Measurements from ENCODE around the gene SLC39A8.

Gene SLC39A8

DNA sequence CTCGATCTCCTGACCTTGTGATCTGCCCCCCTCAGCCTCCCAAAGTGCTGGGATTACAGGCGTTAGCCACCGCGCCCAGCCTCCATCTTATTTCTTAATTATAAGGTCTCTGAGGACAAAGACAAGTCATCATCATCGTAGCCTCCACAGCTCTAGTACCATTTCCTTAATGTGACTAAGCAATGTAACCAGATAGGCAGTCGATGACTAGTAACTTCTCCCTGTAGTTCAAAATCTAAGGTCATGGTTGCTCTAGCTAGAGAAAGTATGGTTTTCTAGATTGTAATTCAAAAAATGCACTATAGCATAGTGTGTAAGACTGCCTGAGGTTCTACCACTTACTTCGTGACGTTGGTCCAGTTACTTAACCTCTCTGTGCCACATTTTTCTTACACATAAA is 6.9 kb downstream of the SLC39A8 start:
- no peak for DNase-seq

DNA sequence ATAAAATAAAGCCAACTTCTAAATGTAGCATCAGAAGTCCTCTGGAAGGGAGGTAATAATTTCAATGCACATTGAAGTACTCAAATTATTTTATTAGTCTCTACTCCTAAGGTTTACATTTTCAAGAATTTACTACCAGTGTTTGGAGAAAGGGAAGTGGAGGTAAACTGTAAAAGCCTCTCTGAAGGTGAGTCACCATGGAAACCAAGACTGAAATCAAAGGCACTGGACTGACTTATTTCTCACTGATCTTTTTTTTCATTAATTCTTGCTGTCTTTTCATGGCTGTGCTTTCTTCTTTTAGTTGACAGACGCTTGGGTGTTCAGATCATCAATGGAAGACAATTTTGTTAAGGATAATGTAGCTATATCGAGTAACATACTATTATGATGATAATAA is 9.7 kb downstream of the SLC39A8 start:
- DNase-seq: no peak

DNA sequence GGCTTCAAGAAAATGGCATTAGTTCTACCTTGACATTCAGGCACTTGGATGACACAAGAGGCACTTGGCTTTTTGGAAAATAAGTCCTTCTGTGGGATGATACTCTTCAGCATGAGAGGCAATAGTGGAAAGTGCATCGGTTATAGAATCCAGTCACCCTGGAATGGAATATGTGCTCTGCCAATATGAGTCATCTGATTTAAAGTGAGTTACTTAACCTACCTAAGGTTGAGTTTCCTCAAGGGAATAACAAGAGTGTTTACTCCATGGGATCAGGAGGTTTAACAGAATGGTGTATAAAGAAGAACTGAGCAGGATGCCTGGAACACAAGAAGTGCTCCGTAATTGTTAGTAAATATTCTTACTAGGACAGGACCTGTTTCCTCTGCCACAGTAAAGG is 10.7 kb downstream of the SLC39A8 start:
- DNase-seq: no peak

DNA sequence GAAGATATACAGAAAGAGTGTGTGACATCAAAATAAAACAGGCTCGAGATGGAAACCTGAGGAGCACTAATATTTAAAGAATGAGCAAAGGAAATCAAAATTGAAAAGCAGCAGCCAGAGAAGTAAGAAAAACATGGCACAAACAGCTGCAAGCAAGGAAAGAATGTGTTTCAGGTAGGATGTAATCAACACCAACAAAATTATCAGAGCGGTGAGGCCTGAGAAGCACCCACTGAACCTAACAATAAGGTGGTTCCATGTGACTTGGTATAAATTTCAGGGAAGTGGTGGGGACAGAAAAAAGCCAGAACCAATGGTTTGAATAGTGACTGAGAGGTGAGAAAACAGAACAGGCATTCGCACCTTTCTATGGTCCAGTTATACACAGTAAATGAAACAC is 11.5 kb downstream of the SLC39A8 start:
- no peak for DNase-seq

DNA sequence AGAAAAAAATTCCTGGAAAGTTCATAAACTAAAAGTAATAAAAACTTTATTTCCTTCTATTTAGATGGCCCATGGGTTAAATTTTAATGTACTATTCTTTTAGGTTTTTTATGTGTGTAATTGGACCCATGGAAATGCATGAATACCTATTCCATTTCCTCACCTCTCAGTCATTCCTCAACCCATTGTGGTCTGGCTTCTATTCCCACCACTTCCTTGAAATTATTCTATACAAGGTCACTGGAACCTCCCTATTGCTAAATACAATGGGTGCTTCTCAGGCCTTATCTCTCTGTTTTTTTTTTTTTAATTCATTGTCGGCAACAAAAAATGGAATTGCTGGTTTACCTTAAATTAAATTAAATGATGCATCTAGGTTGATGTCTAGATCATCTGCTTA is 17.2 kb downstream of the SLC39A8 start:
- DNase-seq: no peak

DNA sequence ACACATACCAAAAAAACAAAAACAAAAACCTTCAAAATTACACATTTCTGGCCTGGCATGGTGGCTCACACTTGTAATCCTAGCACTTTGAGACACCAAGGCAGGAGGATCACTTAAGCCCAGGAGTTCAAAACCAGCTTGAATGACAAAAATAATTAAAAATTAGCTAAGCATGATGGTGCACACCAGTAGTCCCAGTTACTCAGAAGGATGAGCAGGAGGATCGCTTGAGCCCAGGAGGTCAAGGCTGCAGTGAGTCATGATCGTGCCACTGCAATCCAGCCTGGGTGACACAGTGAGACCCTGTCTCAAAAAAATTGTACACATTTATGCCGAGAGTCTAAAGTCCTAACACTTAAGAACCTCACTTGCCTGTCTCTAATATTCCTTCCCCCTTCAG is 18.3 kb downstream of the SLC39A8 start:
- no peak for DNase-seq

DNA sequence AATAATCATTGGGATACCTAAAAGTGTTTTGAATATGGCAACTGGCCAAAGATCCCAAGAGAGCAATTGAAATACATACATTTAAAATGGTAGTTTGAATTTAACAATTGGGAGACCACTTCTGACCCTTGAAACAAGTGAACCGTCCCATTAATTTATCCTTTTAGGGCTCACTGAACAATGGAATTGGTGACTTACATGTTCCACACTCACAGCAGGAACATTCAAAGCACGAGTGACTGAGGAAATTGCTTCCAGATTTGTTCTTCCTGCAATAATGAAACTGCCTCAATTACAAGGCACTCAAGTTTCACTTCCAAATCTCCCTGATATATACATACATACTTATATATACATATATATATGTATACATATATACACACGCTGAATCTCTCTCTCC is 20.6 kb downstream of the SLC39A8 start:
- DNase-seq: no peak

DNA sequence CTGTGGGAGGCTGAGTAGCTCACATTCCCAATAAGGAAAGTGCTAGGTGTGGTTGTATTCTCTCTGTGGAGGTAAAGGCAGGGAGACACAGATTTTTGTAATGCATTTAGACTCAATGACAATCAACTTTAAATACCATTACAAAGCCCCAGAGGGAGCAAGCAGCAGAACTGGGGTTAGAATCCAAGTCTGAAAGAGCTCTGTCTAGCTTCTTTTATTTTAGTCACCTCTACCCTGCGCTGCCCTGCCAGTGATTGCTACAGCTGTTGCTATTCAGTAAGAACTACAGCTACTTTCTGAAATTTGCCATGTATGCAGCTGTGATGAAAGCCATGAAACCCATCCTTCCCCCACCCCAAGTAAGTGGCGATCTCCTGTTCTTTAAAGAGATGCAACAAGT is 22.5 kb downstream of the SLC39A8 start:
- no peak for DNase-seq

DNA sequence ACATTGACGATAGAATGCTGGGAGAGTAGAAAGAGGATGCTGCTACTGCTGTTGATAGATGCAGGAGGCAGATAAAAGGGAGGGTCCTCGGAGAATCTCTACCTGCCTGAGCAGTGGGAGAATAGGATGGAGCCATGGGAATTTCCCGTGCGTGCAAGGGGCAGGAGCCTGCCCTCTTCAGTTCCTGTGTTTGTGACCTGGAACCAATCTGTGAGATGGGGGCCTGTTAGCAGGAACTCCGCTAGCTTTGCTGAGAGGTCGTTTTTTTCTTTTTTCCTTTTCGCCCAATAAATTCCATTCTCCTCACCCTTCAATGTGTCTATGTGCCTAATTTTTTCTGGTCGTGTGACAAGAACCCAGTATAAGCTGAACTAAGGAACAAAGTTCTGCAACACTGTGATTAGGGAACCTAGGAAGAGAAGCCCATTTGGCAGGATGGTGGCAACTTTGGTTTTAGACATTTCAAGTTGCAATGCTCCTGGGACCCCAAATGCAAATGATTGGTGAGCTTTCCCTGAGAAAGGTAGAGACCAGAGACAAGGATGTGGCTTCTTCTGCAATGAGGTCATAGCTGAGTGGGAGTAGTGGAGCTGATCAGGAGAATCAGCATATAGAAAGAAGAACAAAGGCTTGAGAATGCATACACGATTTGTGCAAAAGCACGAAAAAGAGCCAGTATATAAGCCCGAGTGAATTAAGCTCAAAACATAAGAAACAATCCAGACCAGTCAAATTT is 23.9 kb downstream of the SLC39A8 start:
- DNase-seq: no peak

DNA sequence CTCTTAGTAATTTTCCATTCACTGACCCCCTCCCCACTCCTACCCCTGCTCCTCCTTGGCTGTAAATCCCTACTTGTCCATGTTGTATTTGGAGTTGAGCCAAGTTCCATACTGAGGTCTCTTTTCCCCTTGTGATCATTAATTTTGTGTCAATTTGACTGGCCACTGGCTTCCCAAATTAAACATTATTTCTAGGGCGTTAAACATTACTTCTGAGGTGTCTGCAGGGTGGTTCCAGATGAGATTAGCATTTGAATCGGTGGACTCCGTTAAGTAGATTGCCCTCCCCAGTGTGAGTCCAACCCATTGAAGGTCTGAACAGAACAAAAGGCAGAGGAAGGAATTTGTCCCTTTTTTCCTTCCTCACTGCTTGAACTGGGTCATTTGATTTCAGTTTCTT is 25.7 kb downstream of the SLC39A8 start:
- no peak for DNase-seq

DNA sequence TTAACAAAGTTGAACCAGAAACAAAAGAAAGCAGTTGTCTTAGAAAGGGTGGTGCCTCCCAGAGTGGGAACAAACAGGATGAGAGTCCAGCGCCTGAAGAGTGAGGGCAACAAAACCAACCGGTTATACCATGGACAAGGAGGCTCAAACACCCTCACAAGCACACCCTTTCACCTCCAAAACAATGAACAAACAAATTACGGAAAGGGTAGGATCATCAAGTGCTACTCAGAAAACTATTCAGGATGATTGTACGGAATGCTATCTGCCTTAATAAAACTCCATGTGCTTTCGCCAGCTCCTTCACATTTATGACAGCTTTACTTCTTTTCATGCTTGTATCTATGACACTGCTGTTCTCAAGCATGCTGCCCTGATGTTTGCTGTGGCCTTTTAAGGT is 26.8 kb downstream of the SLC39A8 start:
- no peak for DNase-seq

DNA sequence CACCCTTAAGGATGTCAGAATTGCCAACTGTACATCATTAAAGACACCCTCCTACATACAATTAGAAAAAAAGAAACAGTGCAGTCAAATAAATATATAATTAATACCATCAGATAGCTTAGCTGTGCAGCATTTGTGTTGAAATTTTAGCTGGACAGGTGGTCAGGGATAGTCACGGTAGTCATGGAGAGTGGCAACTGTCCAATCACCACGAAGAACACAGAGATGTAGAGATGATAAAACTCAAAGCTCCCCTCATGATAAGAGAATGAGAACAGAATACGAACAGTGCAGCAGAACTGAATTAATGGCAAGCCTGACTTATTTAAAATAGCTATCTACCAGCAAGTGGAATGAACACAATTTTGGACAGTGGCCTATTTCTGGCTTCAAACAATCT is 27.2 kb downstream of the SLC39A8 start:
- no peak for DNase-seq

DNA sequence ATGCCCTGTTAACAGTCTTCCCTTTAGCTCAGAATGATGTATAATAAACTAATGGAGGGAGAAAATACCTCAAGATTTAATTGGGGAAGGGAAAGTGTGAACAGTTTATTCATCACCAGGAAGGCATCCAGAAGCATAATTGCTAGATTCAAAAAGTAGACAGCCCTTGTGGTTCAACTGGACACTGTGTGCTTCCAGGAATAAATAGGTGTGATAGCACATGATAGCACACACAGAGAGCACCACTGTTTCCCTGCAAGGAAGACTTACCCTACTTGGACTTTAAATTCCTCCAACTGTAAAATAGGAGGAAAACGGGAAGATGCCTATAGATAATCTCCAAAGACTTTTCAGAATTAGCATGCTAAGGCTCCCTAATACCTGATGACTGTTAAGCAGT is 27.8 kb downstream of the SLC39A8 start:
- DNase-seq: no peak

DNA sequence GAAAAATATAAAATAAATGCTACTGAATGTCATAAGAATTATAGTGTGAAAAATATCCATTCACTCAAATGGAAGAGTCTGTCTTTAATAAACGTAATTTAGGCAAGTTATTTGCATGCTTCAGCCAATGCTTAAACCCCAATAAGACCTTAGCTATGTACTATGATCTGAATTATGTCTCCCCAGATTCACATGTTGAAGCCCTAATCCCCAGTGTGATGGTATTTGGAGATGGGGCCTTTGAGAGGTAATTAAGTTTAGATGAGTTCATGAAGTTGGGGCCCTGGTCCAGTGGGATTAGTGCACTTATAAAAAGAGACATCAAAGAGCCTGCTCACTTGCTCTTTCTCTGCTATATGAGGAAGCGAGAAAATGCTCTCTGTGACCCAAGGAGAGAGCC is 28.7 kb downstream of the SLC39A8 start:
- no peak for DNase-seq

DNA sequence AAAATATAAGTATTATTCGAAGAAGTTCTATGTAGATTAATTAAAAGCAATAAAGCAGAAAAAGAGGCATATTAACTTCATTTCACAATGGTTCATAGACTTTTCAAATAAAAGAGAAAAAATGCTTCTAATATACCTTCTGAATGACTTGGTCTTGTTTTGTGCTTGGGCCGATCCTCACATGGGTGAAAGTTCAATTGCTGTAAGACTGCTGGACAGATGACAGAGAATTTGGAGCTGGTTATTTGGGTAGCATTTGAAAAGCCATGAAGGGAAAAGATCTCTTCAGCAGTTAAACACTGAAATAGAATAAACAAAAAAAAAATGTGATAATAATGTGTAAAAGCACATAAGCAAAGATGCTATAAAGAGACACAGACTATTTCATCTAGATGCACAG is 29.8 kb downstream of the SLC39A8 start:
- no peak for DNase-seq

DNA sequence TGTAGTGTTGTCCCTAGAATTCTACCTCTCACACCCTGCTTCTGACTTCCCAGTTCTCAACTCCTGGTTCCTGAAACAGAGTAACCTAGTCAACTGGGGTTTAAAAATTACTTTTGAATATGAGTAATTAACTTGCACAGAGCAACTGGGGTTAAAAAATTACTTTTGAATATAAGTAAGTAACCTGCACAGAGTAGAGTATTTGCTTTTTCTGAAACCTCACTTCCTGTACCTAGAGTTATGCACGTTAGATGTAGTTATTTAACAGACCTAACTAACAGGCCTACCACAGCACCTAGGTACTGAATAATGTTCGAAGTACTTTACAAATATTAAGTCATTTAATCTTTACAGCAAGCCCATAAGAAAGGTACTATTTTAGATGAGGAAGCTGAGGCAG is 32.9 kb downstream of the SLC39A8 start:
- DNase-seq: no peak

DNA sequence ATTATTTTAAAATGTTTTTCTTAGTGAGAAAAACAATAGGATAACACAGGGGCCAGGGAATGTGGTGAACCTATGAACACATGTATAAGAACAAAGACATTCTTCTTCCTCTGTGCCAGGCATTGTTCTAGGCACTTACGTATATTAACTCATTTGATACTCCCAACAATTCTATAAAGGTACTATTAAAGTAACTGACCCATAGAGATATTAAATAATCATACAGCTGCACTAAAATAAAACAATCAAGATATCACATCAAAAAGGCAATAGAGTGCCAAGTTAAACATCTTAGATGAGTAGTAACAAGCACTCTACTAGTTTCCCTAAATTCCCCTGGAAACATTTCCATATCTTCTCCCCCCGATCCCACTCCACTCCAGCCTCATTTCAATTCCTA is 33.4 kb downstream of the SLC39A8 start:
- no peak for DNase-seq

DNA sequence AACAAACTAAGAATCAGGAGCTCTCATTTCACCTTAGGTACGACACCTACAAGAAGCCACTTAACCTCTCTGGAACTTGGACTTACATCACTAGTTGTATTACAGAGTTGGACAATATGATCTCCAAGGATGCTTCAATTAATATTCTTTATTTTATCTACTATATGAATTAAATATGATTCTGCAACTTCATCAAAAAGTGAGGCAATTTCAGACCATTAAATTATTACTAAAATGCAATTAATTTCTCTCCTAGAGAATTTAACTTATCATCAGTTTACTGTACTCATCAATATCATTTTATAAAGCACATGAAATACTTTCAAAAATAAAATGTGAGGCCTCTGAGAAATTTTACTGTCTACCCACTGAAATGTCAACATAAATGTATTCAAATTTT is 33.9 kb downstream of the SLC39A8 start:
- DNase-seq: no peak

DNA sequence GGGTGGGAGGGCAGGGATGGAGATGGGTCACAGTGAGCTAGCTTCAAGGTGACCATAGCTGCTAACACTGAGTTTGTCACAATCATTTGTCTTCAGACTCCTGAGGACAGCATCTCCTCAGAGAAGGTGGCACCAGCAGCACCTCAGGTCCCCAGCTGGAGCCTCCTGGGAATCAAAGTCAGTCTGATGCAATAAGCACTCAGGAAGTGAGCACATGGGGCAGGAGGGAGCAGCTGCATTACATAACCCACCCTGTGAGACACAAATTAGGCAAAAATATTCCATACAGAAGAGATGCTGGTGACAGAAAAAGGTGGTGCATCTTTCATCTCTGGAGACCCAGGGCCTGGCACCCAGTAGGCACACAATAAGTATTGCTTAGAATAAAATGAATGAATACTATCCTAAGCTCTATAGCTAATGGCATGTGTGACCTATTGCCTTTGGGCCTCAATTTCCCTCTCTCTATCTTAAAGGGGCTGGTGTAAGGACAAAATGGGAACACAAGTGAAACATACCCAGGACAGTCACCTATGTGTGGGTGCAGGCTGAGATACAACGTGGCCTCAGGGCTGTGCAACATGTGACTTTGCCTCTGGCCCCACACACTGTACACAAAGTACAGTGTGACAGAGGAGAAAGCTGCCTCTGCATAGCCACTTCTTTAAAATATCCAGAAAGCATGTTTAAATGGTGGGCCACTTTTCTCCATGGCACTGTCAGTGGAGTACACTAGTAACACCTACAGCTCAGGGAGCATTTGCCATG is 37.1 kb downstream of the SLC39A8 start:
- DNase-seq: no peak

DNA sequence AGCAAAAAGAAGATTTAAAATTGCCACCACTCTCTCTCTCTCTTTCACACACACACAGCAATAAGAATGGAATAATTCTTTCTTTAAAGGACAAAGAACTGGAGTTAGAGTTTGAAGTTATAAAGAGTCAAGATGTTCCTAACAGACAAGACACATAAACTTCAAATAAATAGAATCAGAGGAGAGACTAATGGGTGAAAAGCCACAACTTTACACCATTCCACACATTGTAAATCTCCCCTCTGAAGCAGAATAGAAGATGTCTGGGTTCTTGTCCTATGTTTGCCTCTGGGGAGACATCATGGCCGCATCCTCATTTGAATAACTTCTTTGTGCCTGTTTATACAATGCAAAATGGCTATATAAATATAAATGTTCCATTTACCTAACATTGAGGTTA is 39.6 kb downstream of the SLC39A8 start:
- DNase-seq: no peak

DNA sequence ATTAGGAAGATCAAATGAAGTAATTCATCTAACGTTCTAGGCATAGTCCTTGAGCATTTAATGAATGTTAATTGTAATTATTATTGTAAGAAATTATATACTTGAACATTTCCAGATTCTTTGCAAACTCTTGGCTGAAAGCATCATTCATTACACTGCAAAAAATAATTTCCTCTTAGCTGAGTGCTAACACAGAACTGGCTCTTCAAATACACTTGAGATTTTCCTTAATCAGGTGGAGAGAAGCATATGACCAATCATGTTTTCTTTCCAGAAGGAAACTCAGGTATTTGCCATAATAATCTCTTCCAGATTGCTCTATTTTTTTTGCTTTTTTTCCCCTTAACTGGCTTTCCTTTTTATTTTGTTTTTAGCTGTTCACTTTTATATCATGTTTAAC is 42.5 kb downstream of the SLC39A8 start:
- DNase-seq: no peak

DNA sequence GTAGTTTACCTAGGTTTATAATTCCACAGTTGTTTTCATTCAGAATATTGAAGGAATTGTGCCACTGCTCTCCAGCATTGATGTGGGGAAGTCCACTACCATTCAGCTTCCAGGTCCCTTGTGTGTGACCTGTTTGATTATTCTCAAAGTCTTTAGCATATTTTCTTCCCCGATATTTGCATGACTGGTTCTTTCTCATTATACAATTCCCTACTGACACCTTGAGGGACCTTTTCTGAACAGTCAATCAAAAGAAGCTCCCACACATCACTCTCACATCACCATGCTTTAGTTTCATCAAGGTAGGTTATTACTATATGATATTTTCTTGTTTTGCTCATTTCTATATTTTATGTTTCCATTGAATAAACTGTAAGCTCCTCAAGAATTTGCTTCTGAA is 44.1 kb downstream of the SLC39A8 start:
- no peak for DNase-seq

DNA sequence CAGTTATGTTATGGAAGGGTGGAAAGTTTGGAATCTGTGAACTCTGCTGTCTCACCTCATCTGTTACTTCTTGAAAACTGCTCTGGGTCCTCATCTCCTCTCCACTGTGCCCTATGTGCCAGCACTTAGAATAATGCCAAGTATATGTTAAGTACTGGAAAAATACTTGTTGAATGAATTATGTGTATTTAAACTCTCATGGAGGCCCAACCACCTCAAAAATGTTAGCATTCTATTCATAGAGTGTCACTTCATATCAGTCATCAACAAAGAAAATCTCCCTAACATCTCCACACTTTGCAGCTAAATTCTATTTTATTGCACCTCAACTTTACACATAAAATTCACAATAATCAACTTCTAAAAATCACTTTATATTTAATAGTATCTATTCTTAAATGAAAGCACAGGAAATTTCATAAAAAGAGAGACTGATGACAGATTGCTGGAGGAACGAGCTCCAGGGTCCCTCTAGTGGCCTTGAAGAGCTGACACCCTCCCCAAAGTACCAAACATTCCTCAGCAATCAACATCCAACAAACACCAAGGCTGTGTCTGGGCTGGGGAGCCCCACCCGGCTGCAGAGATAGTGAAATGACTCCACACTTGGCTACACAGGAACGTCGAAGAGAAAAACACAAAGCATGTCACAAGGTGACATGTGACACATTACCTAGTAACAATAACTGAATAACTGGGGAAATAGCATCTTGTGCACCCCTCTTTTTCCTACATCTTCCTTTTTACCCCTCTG is 45.8 kb downstream of the SLC39A8 start:
- DNase-seq: no peak

DNA sequence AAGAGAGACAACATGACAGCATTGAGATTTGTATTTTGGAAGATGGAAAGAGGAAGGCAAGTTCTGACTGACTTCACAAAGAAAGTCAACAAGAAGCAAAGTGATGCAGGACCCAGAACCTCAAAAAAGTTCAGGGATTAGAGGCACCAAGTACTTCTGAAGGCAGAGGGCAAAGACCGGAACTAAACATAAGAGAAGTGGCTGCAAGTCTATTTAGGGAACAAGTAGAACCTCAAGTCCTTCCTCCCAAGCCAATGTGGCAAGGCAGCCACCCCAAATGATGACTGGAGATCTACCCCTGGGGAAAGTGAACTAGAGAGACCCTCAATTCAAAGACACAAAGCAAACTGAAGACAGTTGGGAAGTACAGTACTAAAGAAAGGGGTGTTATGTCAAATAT is 46.6 kb downstream of the SLC39A8 start:
- DNase-seq: no peak

Data from GOT3 (cell line).